GM12878 (cell line): Measurements from ENCODE around the gene HDAC5. TPM values are rescaled to one million over a fixed set of nuclear protein-coding genes. Genes with fewer than 3 reads are reported as not detected.

Experiments used
- ATAC-seq: fragments of 200-7000 bp; cut with Tn5 transposase; 3 replicates; pipeline ENCODE4 v1.9.1; 2020; ENCODE audit warnings: mild to moderate bottlenecking, moderate library complexity
- BruUV-seq: library from RNA; stranded (reverse); fragments of 400-500 nt; replicated peaks from 2 replicates; lab custom pipeline; 2021; lab: Mats Ljungman, UMichigan
- CTCF ChIA-PET: fragments of 300-600 bp; sonication (Branson Sonifier 250); formaldehyde crosslinking; extraction: SDS; loops from one replicate; lab custom pipeline; 2021; ENCODE audit warnings: inconsistent platforms; lab: Yijun Ruan, JAX
- POLR2A ChIA-PET: fragments of 350-600 bp; formaldehyde crosslinking; extraction: SDS; loops from one replicate; lab custom pipeline; 2021; ENCODE audit warnings: inconsistent platforms; lab: Charles Lee
- RAD21 ChIA-PET: fragments of 300-600 bp; sonication (Branson Sonifier 250); formaldehyde crosslinking; loops from one replicate; lab custom pipeline; 2023; ENCODE audit warnings: antibody characterized with exemption; ENCODE audit not compliant: unreplicated experiment; lab: Charles Lee
- SMC1A ChIA-PET: fragments of 300-600 bp; sonication (Branson Sonifier 250); formaldehyde crosslinking; loops from one replicate; lab custom pipeline; 2023; ENCODE audit not compliant: unreplicated experiment, uncharacterized antibody; lab: Charles Lee
- DNase-seq: peaks from one replicate; pipeline ENCODE4 v3.0.0-alpha.2; 2011; ENCODE audit warnings: low read depth, low spot score
- FAIRE-seq: peaks from 3 replicates; lab custom pipeline; 2011; peaks lifted over from hg19 to GRCh38; lab: Jason Lieb, UNC
- H2AFZ ChIP-seq: 2 replicates; pipeline ENCODE4 v1.6.0; 2011; ENCODE audit warnings: low read depth, low read length, control low read depth; ENCODE audit not compliant: control insufficient read depth
- H3K27ac ChIP-seq: 2 replicates; pipeline ENCODE4 v1.5.1; 2011; ENCODE audit warnings: control low read depth; ENCODE audit not compliant: control insufficient read depth, insufficient read depth
- H3K27me3 ChIP-seq, 2 experiments: replicated peaks in 1 of 2; 2 replicates each; pipeline versions ENCODE4 v1.6.0 to v1.6.1; 2011; ENCODE audit warnings: low read length in 1 of 2; ENCODE audit not compliant: control insufficient read depth in 2 of 2, insufficient read depth in 2 of 2
- H3K36me3 ChIP-seq, 2 experiments: 2 replicates each; pipeline ENCODE4 v1.5.1; 2011; ENCODE audit warnings: low read length in 1 of 2; ENCODE audit not compliant: control insufficient read depth in 2 of 2, insufficient read depth in 2 of 2
- H3K4me1 ChIP-seq: 2 replicates; pipeline ENCODE4 v1.6.1; 2011; ENCODE audit warnings: mild to moderate bottlenecking, low read length, moderate library complexity, mixed read lengths; ENCODE audit not compliant: control insufficient read depth, insufficient read depth
- H3K4me2 ChIP-seq: 2 replicates; pipeline ENCODE4 v1.6.0; 2011; ENCODE audit warnings: control low read depth; ENCODE audit not compliant: control insufficient read depth, insufficient read depth
- H3K4me3 ChIP-seq: fragments of 200-600 bp; sonication (generic); 2 replicates; pipeline ENCODE4 v1.5.1; 2016
- H3K79me2 ChIP-seq: 2 replicates; pipeline ENCODE4 v1.6.0; 2011; ENCODE audit warnings: low read length; ENCODE audit not compliant: control insufficient read depth, insufficient read depth
- H3K9ac ChIP-seq: 2 replicates; pipeline ENCODE4 v1.8.0; 2011; ENCODE audit warnings: low read length, control low read depth, mixed read lengths; ENCODE audit not compliant: control insufficient read depth, insufficient read depth
- H3K9me3 ChIP-seq: replicated peaks from 3 replicates; pipeline ENCODE4 v1.5.1; 2011; ENCODE audit warnings: mild to moderate bottlenecking, low read length; ENCODE audit not compliant: control insufficient read depth, insufficient read depth
- H4K20me1 ChIP-seq: 2 replicates; pipeline ENCODE4 v1.6.0; 2011; ENCODE audit not compliant: control insufficient read depth, insufficient read depth
- BHLHE40 ChIP-seq, 2 experiments: fragments of 450-650 bp in 1 of 2; IDR thresholded peaks; 2 replicates each; pipeline ENCODE4 v1.6.1; 2011 to 2017; ENCODE audit warnings: low read depth in 2 of 2, borderline replicate concordance in 1 of 2, improper control_type of control experiment in 1 of 2, low read length in 1 of 2, mild to moderate bottlenecking in 1 of 2
- CBX5 ChIP-seq: sonication (generic); IDR thresholded peaks from 2 replicates; pipeline ENCODE4 v1.6.1; 2016; ENCODE audit warnings: low read depth, moderate library complexity, mild to moderate bottlenecking, inconsistent platforms
- CEBPZ ChIP-seq: fragments of 150-350 bp; IDR thresholded peaks from 2 replicates; pipeline ENCODE4 v1.6.1; 2016; ENCODE audit warnings: low read depth, low read length
- E2F8 ChIP-seq: fragments of 450-650 bp; IDR thresholded peaks from 2 replicates; pipeline ENCODE4 v1.6.1; 2018; ENCODE audit warnings: mild to moderate bottlenecking, low read depth, moderate library complexity; ENCODE audit not compliant: partially characterized antibody
- GABPA ChIP-seq: IDR thresholded peaks from 2 replicates; pipeline ENCODE4 v1.6.1; 2014; ENCODE audit warnings: antibody characterized with exemption, low read depth, mild to moderate bottlenecking, inconsistent platforms
- MEF2B ChIP-seq: fragments of 450-650 bp; IDR thresholded peaks from 2 replicates; pipeline ENCODE4 v1.6.1; 2018; ENCODE audit warnings: mild to moderate bottlenecking, moderate library complexity; ENCODE audit not compliant: partially characterized antibody, poor library complexity, severe bottlenecking
- MXI1 ChIP-seq: fragments of 150-350 bp; IDR thresholded peaks from 2 replicates; pipeline ENCODE4 v1.6.1; 2011; ENCODE audit warnings: low read depth, mild to moderate bottlenecking, inconsistent platforms, low read length, improper control_type of control experiment
- NFYB ChIP-seq: IDR thresholded peaks from 2 replicates; pipeline ENCODE4 v1.6.1; 2011; ENCODE audit warnings: low read depth, mild to moderate bottlenecking, low read length, improper control_type of control experiment, moderate library complexity; ENCODE audit not compliant: insufficient read depth
- PAX5 ChIP-seq: IDR thresholded peaks from 2 replicates; pipeline ENCODE4 v1.6.1; 2011; ENCODE audit warnings: low read depth, low read length, borderline replicate concordance
- RBBP5 ChIP-seq: fragments of 200-600 bp; sonication (generic); conservative IDR thresholded peaks from 2 replicates; pipeline ENCODE4 v1.6.1; 2016
- RUNX3 ChIP-seq: IDR thresholded peaks from 2 replicates; pipeline ENCODE4 v1.6.1; 2012; ENCODE audit warnings: low read length, inconsistent platforms
- SIX5 ChIP-seq: IDR thresholded peaks from 2 replicates; pipeline ENCODE4 v1.6.1; 2011; ENCODE audit warnings: mild to moderate bottlenecking, low read depth, low read length, moderate library complexity; ENCODE audit not compliant: severe bottlenecking
- SP1 ChIP-seq: IDR thresholded peaks from one replicate; pipeline ENCODE4 v1.6.1; 2011; ENCODE audit warnings: low read depth, low read length
- TCF12 ChIP-seq: IDR thresholded peaks from 2 replicates; pipeline ENCODE4 v1.6.1; 2011; ENCODE audit warnings: low read depth, mild to moderate bottlenecking, low read length
- WGBS: methylation state at CpG from one replicate; pipeline ENCODE4 v1.1.6; 2016; ENCODE audit warnings: low lambda C conversion rate; ENCODE audit not compliant: insufficient replicate concordance, insufficient coverage; ENCODE audit errors: missing lambda C conversion rate; 5-methylcytosine and 5-hydroxymethylcytosine counted together
- in situ Hi-C: fragments of 300-500 bp; cut with MboI; formaldehyde crosslinking; loops from 9 replicates; pipeline ENCODE4 v1.14.3; 2018; ENCODE audit warnings: mixed read lengths
- intact Hi-C: fragments of 100-400 bp; cut with micrococcal nuclease; formaldehyde crosslinking; loops from one replicate; pipeline ENCODE4 v1.14.2; 2022; ENCODE audit not compliant: unreplicated experiment
- polyA plus RNA-seq, 11 experiments: library from polyadenylated mRNA; depleted of rRNA in 4 of 11; unstranded in 6 of 11; stranded (reverse) in 5 of 11; fragments of >200 nt; fragmentation: Nextera tagmentation in 4 of 11; fragmentation: Illumina TruSeq in 1 of 11; extraction: Ambion mirVana in 4 of 11; extraction: Trizol in 1 of 11; gene quantifications; 1 replicate in 1 of 11; 2 replicates in 10 of 11; pipeline versions ENCODE4 v1.2.1 to v1.2.3, GENCODE V29; 2011 to 2016; ENCODE audit warnings: inconsistent platforms in 2 of 11, missing spikeins in 2 of 11, low read depth in 1 of 11
- total RNA-seq, 4 experiments: library from RNA; depleted of rRNA in 3 of 4; stranded (reverse); fragments of >200 nt in 3 of 4; fragmentation: Illumina TruSeq in 1 of 4; extraction: Trizol in 1 of 4; gene quantifications; 2 replicates each; pipeline versions ENCODE4 v1.2.1 to v1.2.3, GENCODE V29; 2013 to 2021

The HDAC5 gene
- total and polyA plus RNA-seq, 10 of the 15 experiments (the other 5 are each of a cell fraction or from before 2014, with no cell fraction given): 1.1 to 58.0 (median 27.3) TPM

GRCh38 chr17:44118427-44119050 is 4.9 kb downstream of the HDAC5 start:
- Histone ChIP-seq H3K4me1 (peaks cover 8% of the 10 kb centered on the region; the same call in 1 of the 2 replicates), H3K36me3 (peaks cover 0 to 1% of the 10 kb centered on the region in 2 experiments; a peak in 1 of 4 replicates), H3K27ac (no peak overlapping the region), H4K20me1 (no peaks in the 10 kb centered on the region), H3K79me2 (no peaks in the 10 kb centered on the region), H3K4me3 (no peak overlapping the region), H3K9ac (no peak overlapping the region), H2AFZ (no peak overlapping the region), H3K4me2 (no peak overlapping the region), H3K9me3 (no peaks in the 10 kb centered on the region), H3K27me3 (no peaks in the 10 kb centered on the region)
- DNase-seq (no peak), ATAC-seq (no peak), FAIRE-seq (no peak)
- POLR2A ChIA-PET: no interaction called here
- CTCF ChIA-PET: interaction anchor here (0.6 to 4.2 kb wide), 5 partner anchors 12 to 175 kb away, joined by 3 to 40 read pairs (median 3); partner anchors contain the start of gene LSM12
- intact Hi-C loops: no loop called here
- in situ Hi-C loops: loop anchor here (25.0 kb wide), 1 partner anchor 906 kb away; the partner anchor contains the start of gene TMEM106A
- SMC1A ChIA-PET: no interaction called here
- BruUV-seq: no TSS peak
- 57% methylated on average over 10 of the region's 10 CpGs for WGBS
- RAD21 ChIA-PET: no interaction called here
- TF ChIP-seq TCF12: no peak
- no peak for TF ChIP-seq MXI1
- no peak for TF ChIP-seq RUNX3
- TF ChIP-seq CEBPZ: no peak
- no peak for TF ChIP-seq NFYB
- no peak for TF ChIP-seq SP1
- no peak for TF ChIP-seq GABPA
- TF ChIP-seq RBBP5: no peak
- no peak for TF ChIP-seq MEF2B
- no peak for TF ChIP-seq SIX5
- no peak for TF ChIP-seq CBX5
- no peak for TF ChIP-seq E2F8
- no peak for TF ChIP-seq BHLHE40 (IDR thresholded peaks at IDR 0.05; ENCODE audit: borderline replicate concordance in 1 of 2, low read depth in 2 of 2, low read length in 1 of 2)
- TF ChIP-seq PAX5: no peak
